GM18498 (cell line): ENCODE measurements around the gene FCER1A.
"Not testable (repeated sequence)": the region's sequence is repeated elsewhere in the genome, so short reads cannot be mapped to it uniquely, and the experiment has no call there.

ENCODE experiments used
- ATAC-seq: cut with Tn5 transposase; IDR thresholded peaks from one replicate; pipeline ENCODE4 v1.9.1; 2021; ENCODE audit warnings: mild to moderate bottlenecking, moderate library complexity; ENCODE audit not compliant: unreplicated experiment

The FCER1A gene

DNA sequence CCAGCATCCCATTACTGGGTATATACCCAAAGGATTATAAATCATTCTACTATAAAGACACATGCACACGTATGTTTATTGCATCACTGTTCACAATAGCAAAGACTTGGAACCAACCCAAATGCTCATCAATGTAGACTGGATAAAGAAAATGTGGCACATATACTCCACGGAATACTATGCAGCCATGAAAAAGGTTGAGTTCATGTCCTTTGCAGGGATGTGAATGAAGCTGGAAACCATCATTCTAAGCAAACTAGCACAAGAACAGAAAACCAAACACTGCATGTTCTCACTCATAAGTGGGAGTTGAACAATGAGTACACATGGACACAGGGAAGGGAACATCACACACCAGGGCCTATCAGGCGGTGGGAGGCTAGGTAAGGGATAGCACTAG is 47.2 kb downstream of the FCER1A start:
- not testable (repeated sequence) for ATAC-seq

GRCh38 chr1:159352436-159352835 is 50.3 kb downstream of the FCER1A start:
- no peak for ATAC-seq
